Heart right ventricle (tissue), 16 donors: ENCODE results near the gene ABLIM1. TPM values are rescaled to one million over a fixed set of nuclear protein-coding genes. Genes with fewer than 3 reads are reported as not detected.

Experiments
- ATAC-seq, 8 donors: fragments of 200-7000 bp; cut with Tn5 transposase; one replicate each; pipeline ENCODE4 v1.9.1; 2020; ENCODE audit warnings: mild to moderate bottlenecking in 8 of 8, moderate library complexity in 8 of 8, moderate number of reproducible peaks in 1 of 8
- DNase-seq, 2 donors: peaks; one replicate each; pipeline ENCODE4 v3.0.0-alpha.2; 2020
- H3K27ac ChIP-seq, 10 donors: fragments of 200-600 bp; sonication (generic) in 2 of 10; one replicate each; pipeline versions ENCODE4 v1.5.0 to v1.8.0; 2020 to 2022; ENCODE audit warnings: mild to moderate bottlenecking in 3 of 10
- H3K27me3 ChIP-seq, 7 donors: fragments of 200-600 bp; one replicate each; pipeline ENCODE4 v1.8.0; 2021 to 2022; ENCODE audit warnings: mild to moderate bottlenecking in 2 of 7
- H3K36me3 ChIP-seq, 9 donors: fragments of 200-600 bp; sonication (generic) in 1 of 9; one replicate each; pipeline versions ENCODE4 v1.5.0 to v1.8.0; 2020 to 2022; ENCODE audit warnings: mild to moderate bottlenecking in 2 of 9
- H3K4me1 ChIP-seq, 9 donors: fragments of 200-600 bp; sonication (generic) in 1 of 9; one replicate each; pipeline versions ENCODE4 v1.5.0 to v1.8.0; 2020 to 2022; ENCODE audit warnings: mild to moderate bottlenecking in 4 of 9
- H3K4me3 ChIP-seq, 10 donors: fragments of 200-600 bp; sonication (generic) in 2 of 10; one replicate each; pipeline versions ENCODE4 v1.5.0 to v1.8.0; 2020 to 2022; ENCODE audit warnings: mild to moderate bottlenecking in 7 of 10, moderate library complexity in 2 of 10
- H3K9me3 ChIP-seq, 11 donors: fragments of 200-600 bp in 10 of 11; sonication (generic) in 2 of 11; one replicate each; pipeline versions ENCODE4 v1.5.0 to v1.8.0; 2013 to 2022; ENCODE audit warnings: mild to moderate bottlenecking in 2 of 11, control low read depth in 1 of 11, moderate library complexity in 1 of 11
- WGBS, 2 donors: extraction: QIAGEN DNeasy Blood & Tissue Kit; methylation state at CpG; one replicate each; pipeline ENCODE4 v1.1.7; 2013; ENCODE audit warnings: inconsistent platforms in 1 of 2; 5-methylcytosine and 5-hydroxymethylcytosine counted together
- intact Hi-C, 10 donors: fragments of 100-400 bp; cut with DNase I; formaldehyde crosslinking; loops; one replicate each; pipeline versions ENCODE4 v1.11.1 to v1.14.2; 2022
- polyA plus RNA-seq, 2 donors: library from polyadenylated mRNA; stranded (reverse); fragments of 200-250 nt; gene quantifications; one replicate each; pipeline ENCODE4 v1.2.3, GENCODE V29; 2013
- total RNA-seq, 10 donors: library from RNA; stranded (reverse); fragmentation: NEBNext Ultra II Directional in 3 of 10; extraction: Animal tissue kit (Norgen Biotek cat#: 25700) in 3 of 10; gene quantifications; one replicate each; pipeline versions ENCODE4 v1.2.1 to v1.2.4, GENCODE V29; 2021 to 2023
- TF ChIP-seq, protein P1 (sequence below), 9 donors: fragments of 200-600 bp; sonication (generic) in 2 of 9; IDR thresholded peaks; one replicate each; pipeline versions ENCODE4 v1.5.0 to v1.8.0; 2021 to 2022; ENCODE audit warnings: antibody characterized with exemption in 9 of 9, mild to moderate bottlenecking in 5 of 9, moderate library complexity in 1 of 9
- donor health status: Arrhythmogenic right ventricular cardiomyopathy.
- donor health status: ischemic (EF 13 %, LVEDD 7.1; RV severe dilation, severe dysfunction).
- donor health status: healthy with polysubstance abuse.
- donor health status: DM: no; HTN: yes; CAD: no.
- donor health status: DM: no; HTN: no; CAD: no.
- donor health status: ischemic (EF 25% LVEDD 6.9; RV normal size, moderate dysfunction).
- donor health status: ischemic (EF 25% LVEDD 5.7; RV mildly dilated, moderate dysfunction).
- donor health status: healthy.
- donor health status: DM: yes; HTN: yes; CAD: no.
- donor health status: Ischemic cardiomyopathy.
- donor health status: ischemic (EF 35%, LVEDD 5.7; RV mildly dilated, moderate dysfunction).
- donor health status: nonischemic (EF 11% LVEDD 7.7; RV severe dilation, severe dysfunction).
- donor health status: DM: yes; HTN: yes; CAD: no.
- donor health status: PGD.
- donor health status: ischemic (EF 29% LVEDD 5.4; RV normal size, mild dysfunction).
- donor health status: nonischemic (EF 23%, LVEDD 6.1; RV moderate dilation, normal function).

The ABLIM1 gene
- total and polyA plus RNA-seq, 12 donors, result 119 to 816 (median 600) TPM

DNA sequence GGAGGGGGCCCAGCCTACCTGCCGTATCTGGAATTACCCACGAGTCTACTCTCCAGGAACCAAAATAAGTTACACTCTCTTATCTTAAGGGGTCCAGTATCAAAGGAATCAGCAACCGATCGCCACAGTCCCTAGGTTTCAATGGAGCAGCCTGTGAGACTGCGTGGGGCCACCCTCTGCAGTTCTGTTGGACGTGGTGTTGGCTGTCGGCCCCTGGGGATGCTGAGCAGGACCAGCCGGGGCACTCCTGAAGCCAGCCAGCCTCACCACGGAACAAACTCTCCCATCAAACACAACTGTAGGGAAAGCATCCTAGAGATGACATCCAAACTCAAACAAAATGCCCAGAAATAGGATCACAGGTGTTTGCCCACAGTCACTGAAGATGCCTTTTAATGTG lies 25.5 kb upstream of the ABLIM1 start:
- H3K4me3 ChIP-seq, result peak overlapping the region; percentile 15 to 62 (median 54)
- H3K27ac ChIP-seq, result peak overlapping the region; percentile 75 to 95 (median 87)
- peaks cover 19 to 98% (median 65%) of the 10 kb centered on the region in 9 donors for H3K4me1 ChIP-seq
- DNase-seq (peak; percentile 25 to 34), ATAC-seq (peak; percentile 30 to 72 (median 52))
- H3K27me3 ChIP-seq, result no peaks in the 10 kb centered on the region
- TF ChIP-seq, protein P1, sequence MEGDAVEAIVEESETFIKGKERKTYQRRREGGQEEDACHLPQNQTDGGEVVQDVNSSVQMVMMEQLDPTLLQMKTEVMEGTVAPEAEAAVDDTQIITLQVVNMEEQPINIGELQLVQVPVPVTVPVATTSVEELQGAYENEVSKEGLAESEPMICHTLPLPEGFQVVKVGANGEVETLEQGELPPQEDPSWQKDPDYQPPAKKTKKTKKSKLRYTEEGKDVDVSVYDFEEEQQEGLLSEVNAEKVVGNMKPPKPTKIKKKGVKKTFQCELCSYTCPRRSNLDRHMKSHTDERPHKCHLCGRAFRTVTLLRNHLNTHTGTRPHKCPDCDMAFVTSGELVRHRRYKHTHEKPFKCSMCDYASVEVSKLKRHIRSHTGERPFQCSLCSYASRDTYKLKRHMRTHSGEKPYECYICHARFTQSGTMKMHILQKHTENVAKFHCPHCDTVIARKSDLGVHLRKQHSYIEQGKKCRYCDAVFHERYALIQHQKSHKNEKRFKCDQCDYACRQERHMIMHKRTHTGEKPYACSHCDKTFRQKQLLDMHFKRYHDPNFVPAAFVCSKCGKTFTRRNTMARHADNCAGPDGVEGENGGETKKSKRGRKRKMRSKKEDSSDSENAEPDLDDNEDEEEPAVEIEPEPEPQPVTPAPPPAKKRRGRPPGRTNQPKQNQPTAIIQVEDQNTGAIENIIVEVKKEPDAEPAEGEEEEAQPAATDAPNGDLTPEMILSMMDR (IDR thresholded peaks at IDR 0.05), result no peak
- intact Hi-C loops, result loop anchor here in 5 of 10 donors (5.0 to 10.0 kb wide), 5 partner anchors 34 to 209 kb away; no protein-coding TSS in a partner anchor
- 21 to 36% methylated on average over 9 of the region's 9 CpGs for WGBS, 2 donors
- no peaks in the 10 kb centered on the region for H3K9me3 ChIP-seq
- H3K36me3 ChIP-seq, result no peaks in the 10 kb centered on the region

DNA sequence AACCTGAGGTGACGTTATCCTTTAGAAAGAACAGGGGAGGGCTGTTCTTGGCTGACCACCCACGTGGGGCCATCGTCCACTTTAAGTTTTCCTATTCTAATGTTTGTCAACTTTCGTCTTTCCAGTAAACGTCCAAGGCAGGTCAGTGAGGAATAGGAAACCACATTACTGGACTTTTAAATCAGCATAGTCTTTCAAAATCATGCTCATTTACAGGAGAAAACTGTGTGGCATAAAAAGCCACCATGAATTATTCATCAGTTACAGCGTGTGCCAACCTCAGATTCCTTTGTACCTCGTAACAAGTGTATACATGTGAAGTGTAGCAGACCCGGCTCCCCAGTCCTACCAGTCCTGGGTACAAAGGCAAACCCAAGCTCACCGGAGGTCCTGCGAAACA lies 25.1 kb upstream of the ABLIM1 start:
- intact Hi-C loops, result loop anchor here in 5 of 10 donors (5.0 to 10.0 kb wide), 5 partner anchors 34 to 208 kb away; no protein-coding TSS in a partner anchor
- WGBS, 2 donors, result 25 to 32% methylated on average over 10 of the region's 10 CpGs
- ATAC-seq (peak in 6 of 8 donors; percentile 8 to 27 (median 22)), DNase-seq (no peak)
- TF ChIP-seq, protein P1 (IDR thresholded peaks at IDR 0.05), result no peak
- Histone ChIP-seq H3K27me3 (no peaks in the 10 kb centered on the region), H3K4me3 (peak overlapping the region; percentile 15 to 62 (median 54)), H3K4me1 (peaks cover 22 to 100% (median 69%) of the 10 kb centered on the region in 9 donors), H3K27ac (peak overlapping the region; percentile 75 to 95 (median 87)), H3K9me3 (no peaks in the 10 kb centered on the region), H3K36me3 (no peaks in the 10 kb centered on the region)

DNA sequence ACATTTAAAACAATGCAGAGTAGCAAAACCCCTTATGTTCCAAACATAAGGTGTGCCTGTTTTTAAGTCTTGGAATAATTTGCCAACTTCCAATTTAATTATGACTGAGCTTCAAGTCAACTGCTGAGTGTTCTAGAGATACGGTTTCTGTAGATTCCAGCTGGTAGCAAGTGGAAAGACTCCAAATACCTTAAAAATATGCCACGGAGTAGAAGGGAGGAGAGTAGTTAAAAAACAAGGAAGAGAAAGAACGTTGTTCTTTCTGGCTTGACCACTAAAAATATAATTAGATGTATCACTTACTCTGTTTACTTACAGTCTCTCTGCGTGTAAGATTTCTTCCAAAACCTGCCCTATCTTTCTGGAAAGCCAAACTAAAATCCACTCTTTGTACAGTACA lies 24.5 kb upstream of the ABLIM1 start:
- no peaks in the 10 kb centered on the region for H3K27me3 ChIP-seq
- peaks cover 18 to 100% (median 69%) of the 10 kb centered on the region in 9 donors for H3K4me1 ChIP-seq
- H3K4me3 ChIP-seq, result peak overlapping the region; percentile 15 to 62 (median 54)
- H3K36me3 ChIP-seq, result no peaks in the 10 kb centered on the region
- DNase-seq, result no peak
- no peak for ATAC-seq
- intact Hi-C loops, result loop anchor here in 5 of 10 donors (5.0 to 10.0 kb wide), 5 partner anchors 35 to 208 kb away; no protein-coding TSS in a partner anchor
- peak overlapping the region; percentile 75 to 95 (median 87) for H3K27ac ChIP-seq
- H3K9me3 ChIP-seq, result no peaks in the 10 kb centered on the region
- TF ChIP-seq, protein P1 (IDR thresholded peaks at IDR 0.05), result no peak
- 1 to 8% methylated on average over 4 of the region's 4 CpGs for WGBS, 2 donors

DNA sequence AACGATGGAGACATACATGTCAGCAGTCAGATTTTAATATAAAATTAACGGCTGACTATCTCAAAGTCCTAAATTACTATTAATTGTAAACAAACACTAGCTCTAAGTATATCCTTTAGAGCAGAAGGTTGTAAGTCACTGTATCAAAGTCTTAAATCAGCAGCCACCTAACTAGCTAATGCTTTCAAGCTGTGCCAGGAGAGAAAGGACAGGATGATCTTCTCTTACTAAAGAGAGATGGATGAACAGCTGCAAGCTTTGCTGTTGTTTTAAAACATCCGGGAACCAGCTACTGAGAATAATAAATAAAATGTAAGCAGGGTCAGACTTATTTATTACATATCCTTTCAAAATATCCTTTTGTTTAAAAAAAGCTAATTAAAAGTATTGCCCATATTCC lies 24.0 kb upstream of the ABLIM1 start:
- no peaks in the 10 kb centered on the region for H3K27me3 ChIP-seq
- DNase-seq, result no peak
- peaks cover 14 to 96% (median 67%) of the 10 kb centered on the region in 9 donors for H3K4me1 ChIP-seq
- H3K36me3 ChIP-seq, result no peaks in the 10 kb centered on the region
- no peaks in the 10 kb centered on the region for H3K9me3 ChIP-seq
- TF ChIP-seq, protein P1 (IDR thresholded peaks at IDR 0.05), result no peak
- peak overlapping the region; percentile 75 to 95 (median 87) for H3K27ac ChIP-seq
- intact Hi-C loops, result loop anchor here in 5 of 10 donors (5.0 to 10.0 kb wide), 5 partner anchors 35 to 207 kb away; no protein-coding TSS in a partner anchor
- no peak for ATAC-seq
- WGBS, 2 donors, result 18 to 31% methylated on average over 3 of the region's 3 CpGs
- peak overlapping the region in 9 of 10 donors; percentile 38 to 62 (median 55) for H3K4me3 ChIP-seq
